CD4-positive, alpha-beta T cell treated with Interferon alpha-2 for 1 hour (primary cell): ENCODE measurements around the gene DSP.
A peak's percentile ranks its signal among the peaks of the same experiment; 100 is the strongest.

Source experiments
- DNase-seq, 2 donors: peaks; one replicate each; pipeline ENCODE4 v3.0.0-alpha.2; 2020 to 2022

Gene DSP

GRCh38 chr6:7566617-7567173, 25.2 kb downstream of the DSP start:
- DNase-seq: no peak

- no peak for DNase-seq
These were observed 26.6 kb downstream of the DSP start for GRCh38 chr6:7568021-7568420.

GRCh38 chr6:7569082-7569481, 27.6 kb downstream of the DSP start:
- no peak for DNase-seq

GRCh38 chr6:7572213-7572943, 30.9 kb downstream of the DSP start:
- no peak for DNase-seq

GRCh38 chr6:7574500-7574899, 33.0 kb downstream of the DSP start:
- DNase-seq: no peak

GRCh38 chr6:7578516-7578915, 37.0 kb downstream of the DSP start:
- no peak for DNase-seq

GRCh38 chr6:7578931-7579330, 37.5 kb downstream of the DSP start:
- no peak for DNase-seq

GRCh38 chr6:7579851-7580250, 38.4 kb downstream of the DSP start:
- DNase-seq: no peak

GRCh38 chr6:7580537-7580926, 39.1 kb downstream of the DSP start:
- no peak for DNase-seq

GRCh38 chr6:7580927-7581618, 39.6 kb downstream of the DSP start:
- DNase-seq: no peak

GRCh38 chr6:7585287-7585930, 43.9 kb downstream of the DSP start:
- DNase-seq: no peak

GRCh38 chr6:7587631-7588100, 46.2 kb downstream of the DSP start:
- no peak for DNase-seq

- no peak for DNase-seq
These were observed 47.0 kb downstream of the DSP start for GRCh38 chr6:7588506-7588905.

- no peak for DNase-seq
These were observed 47.8 kb downstream of the DSP start for GRCh38 chr6:7589221-7589620.

- peak; percentile 88 to 91 for DNase-seq
These were observed 48.8 kb downstream of the DSP start, which contains the start of gene SNRNP48 for GRCh38 chr6:7589949-7590917. TSS of gene SNRNP48 (plus strand) at chr6:7590198. CDS start at chr6:7590258, 60 bp downstream.

- DNase-seq: no peak
These were observed 49.4 kb downstream of the DSP start for GRCh38 chr6:7590918-7591302.

- no peak for DNase-seq
These were observed 50.3 kb downstream of the DSP start for GRCh38 chr6:7591770-7592169.

GRCh38 chr6:7593229-7593628, 51.8 kb downstream of the DSP start:
- no peak for DNase-seq

- no peak for DNase-seq
These were observed 53.2 kb downstream of the DSP start for GRCh38 chr6:7594579-7595125.

GRCh38 chr6:7604003-7604402, 62.5 kb downstream of the DSP start:
- DNase-seq: no peak

GRCh38 chr6:7604506-7604905, 63.0 kb downstream of the DSP start:
- no peak for DNase-seq
